ENCODE results near the gene MOCS3. TPM values are rescaled to one million over a fixed set of nuclear protein-coding genes. Genes with fewer than 3 reads are reported as not detected.

The MOCS3 gene
- total RNA-seq, 1 donor from 2014 or later = 2.8 TPM

GRCh38 chr20:50932016-50932485 lies 26.6 kb upstream of the MOCS3 start:
- TF ChIP-seq, protein P1, sequence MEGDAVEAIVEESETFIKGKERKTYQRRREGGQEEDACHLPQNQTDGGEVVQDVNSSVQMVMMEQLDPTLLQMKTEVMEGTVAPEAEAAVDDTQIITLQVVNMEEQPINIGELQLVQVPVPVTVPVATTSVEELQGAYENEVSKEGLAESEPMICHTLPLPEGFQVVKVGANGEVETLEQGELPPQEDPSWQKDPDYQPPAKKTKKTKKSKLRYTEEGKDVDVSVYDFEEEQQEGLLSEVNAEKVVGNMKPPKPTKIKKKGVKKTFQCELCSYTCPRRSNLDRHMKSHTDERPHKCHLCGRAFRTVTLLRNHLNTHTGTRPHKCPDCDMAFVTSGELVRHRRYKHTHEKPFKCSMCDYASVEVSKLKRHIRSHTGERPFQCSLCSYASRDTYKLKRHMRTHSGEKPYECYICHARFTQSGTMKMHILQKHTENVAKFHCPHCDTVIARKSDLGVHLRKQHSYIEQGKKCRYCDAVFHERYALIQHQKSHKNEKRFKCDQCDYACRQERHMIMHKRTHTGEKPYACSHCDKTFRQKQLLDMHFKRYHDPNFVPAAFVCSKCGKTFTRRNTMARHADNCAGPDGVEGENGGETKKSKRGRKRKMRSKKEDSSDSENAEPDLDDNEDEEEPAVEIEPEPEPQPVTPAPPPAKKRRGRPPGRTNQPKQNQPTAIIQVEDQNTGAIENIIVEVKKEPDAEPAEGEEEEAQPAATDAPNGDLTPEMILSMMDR (IDR thresholded peaks at IDR 0.05; ENCODE audit: borderline replicate concordance) = no peak
- intact Hi-C loops (cut with micrococcal nuclease) = no loop called here
- peaks cover 39% of the 10 kb centered on the region for H3K36me3 ChIP-seq
- no peaks in the 10 kb centered on the region for H3K27me3 ChIP-seq (ENCODE audit: low read depth)
- peak overlapping the region; percentile 81 for H3K4me3 ChIP-seq
- H3K4me1 ChIP-seq = peaks cover 49% of the 10 kb centered on the region
- H3K27ac ChIP-seq (replicated peaks) = peak overlapping the region; percentile 99
- H3K9me3 ChIP-seq (replicated peaks) = no peaks in the 10 kb centered on the region
- no peak for DNase-seq

DNA sequence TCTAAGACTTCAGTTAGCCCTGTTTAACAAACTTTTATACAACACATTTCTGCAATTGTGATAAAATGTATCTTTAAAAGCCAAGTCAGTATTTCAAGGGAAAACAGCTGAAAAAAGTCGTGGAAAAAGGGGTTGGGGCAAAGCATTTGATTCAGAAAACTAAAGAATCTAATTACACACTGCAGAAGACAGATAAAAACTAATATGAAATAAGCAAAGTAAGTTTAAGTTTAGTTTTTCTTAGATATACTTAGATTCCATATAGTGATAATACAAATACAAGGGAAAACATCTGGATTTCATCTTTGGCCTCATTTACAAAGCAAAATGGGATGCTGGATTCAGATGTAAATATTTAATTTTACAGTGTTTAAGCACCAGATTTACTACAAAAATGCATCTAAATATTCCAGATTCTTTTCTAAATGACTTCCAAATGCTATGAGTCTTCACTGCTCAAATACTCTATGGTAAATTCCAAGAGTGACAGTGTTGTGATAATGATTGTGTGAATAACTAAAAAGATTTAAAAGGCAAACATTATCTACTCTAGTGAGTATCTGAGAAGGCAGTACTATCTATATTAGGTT lies 25.8 kb upstream of the MOCS3 start:
- H3K4me1 ChIP-seq = peaks cover 42% of the 10 kb centered on the region
- no peaks in the 10 kb centered on the region for H3K27me3 ChIP-seq (ENCODE audit: low read depth)
- no peak for DNase-seq
- H3K27ac ChIP-seq (replicated peaks) = peak overlapping the region; percentile 99
- peaks cover 47% of the 10 kb centered on the region for H3K36me3 ChIP-seq
- intact Hi-C loops (cut with micrococcal nuclease) = no loop called here
- no peak overlapping the region for H3K4me3 ChIP-seq
- TF ChIP-seq, protein P1 (IDR thresholded peaks at IDR 0.05; ENCODE audit: borderline replicate concordance) = no peak
- no peaks in the 10 kb centered on the region for H3K9me3 ChIP-seq (replicated peaks)

GRCh38 chr20:50933589-50933988 lies 25.0 kb upstream of the MOCS3 start:
- Histone ChIP-seq H3K27me3 (ENCODE audit: low read depth) (no peaks in the 10 kb centered on the region), H3K27ac (replicated peaks) (no peak overlapping the region), H3K4me3 (no peak overlapping the region), H3K9me3 (replicated peaks) (no peaks in the 10 kb centered on the region), H3K4me1 (peaks cover 34% of the 10 kb centered on the region), H3K36me3 (peaks cover 51% of the 10 kb centered on the region)
- intact Hi-C loops (cut with micrococcal nuclease) = no loop called here
- no peak for DNase-seq
- TF ChIP-seq, protein P1 (IDR thresholded peaks at IDR 0.05; ENCODE audit: borderline replicate concordance) = no peak

GRCh38 chr20:50943069-50943468 lies 15.5 kb upstream of the MOCS3 start:
- TF ChIP-seq, protein P1 (IDR thresholded peaks at IDR 0.05; ENCODE audit: borderline replicate concordance) = no peak
- peaks cover 96% of the 10 kb centered on the region for H3K36me3 ChIP-seq
- peaks cover 2% of the 10 kb centered on the region for H3K4me1 ChIP-seq
- DNase-seq = no peak
- intact Hi-C loops (cut with micrococcal nuclease) = no loop called here
- H3K27me3 ChIP-seq (ENCODE audit: low read depth) = no peaks in the 10 kb centered on the region
- no peaks in the 10 kb centered on the region for H3K9me3 ChIP-seq (replicated peaks)
- H3K27ac ChIP-seq (replicated peaks) = no peak overlapping the region
- no peak overlapping the region for H3K4me3 ChIP-seq

DNA sequence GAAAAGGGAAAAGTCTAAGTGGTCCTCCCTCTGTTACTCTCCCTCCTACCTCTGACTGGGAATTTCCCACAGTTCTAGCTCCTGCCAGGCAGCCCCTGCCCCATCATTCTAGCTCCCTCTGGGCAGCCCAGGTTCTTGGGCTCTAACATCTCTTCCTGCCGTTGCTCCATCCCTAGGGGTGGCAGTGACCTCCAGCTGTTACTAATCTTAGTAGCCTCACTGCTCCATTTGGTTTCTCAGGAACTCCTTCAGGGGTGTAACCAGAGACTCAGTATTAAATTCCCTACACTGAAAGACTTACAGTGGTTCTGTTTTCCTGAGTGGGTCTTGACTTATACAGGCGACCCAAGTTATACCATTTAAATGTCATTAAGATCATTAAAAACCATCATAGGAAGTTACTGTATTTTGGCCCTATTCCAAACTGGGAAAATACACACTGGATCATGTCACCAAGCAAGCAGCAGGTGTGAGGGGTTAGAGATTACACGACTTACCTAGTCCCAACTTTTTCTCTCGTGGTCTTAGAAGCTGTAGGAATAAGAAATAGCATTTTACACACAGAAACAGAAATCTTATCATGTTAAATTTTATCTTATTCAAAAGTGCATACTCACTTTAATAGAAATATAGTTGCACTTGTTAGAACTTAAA lies 10.4 kb upstream of the MOCS3 start:
- Histone ChIP-seq H3K9me3 (replicated peaks) (no peaks in the 10 kb centered on the region), H3K36me3 (peaks cover 95% of the 10 kb centered on the region), H3K4me3 (no peak overlapping the region), H3K27me3 (ENCODE audit: low read depth) (no peaks in the 10 kb centered on the region), H3K4me1 (peaks cover 17% of the 10 kb centered on the region), H3K27ac (replicated peaks) (no peak overlapping the region)
- intact Hi-C loops (cut with micrococcal nuclease) = no loop called here
- DNase-seq = no peak
- TF ChIP-seq, protein P1 (IDR thresholded peaks at IDR 0.05; ENCODE audit: borderline replicate concordance) = no peak

All from left ventricle myocardium inferior (tissue), 1 donor.